Measurements from ENCODE around the gene ANGPTL2.

The ANGPTL2 gene

GRCh38 chr9:127136880-127137639 lies 14.6 kb upstream of the ANGPTL2 start:
- Histone ChIP-seq H3K27ac (ENCODE audit: poor library complexity, severe bottlenecking) (no peak overlapping the region), H3K4me1 (ENCODE audit: insufficient read depth, poor library complexity, severe bottlenecking) (peaks cover under 1% of the 10 kb centered on the region), H3K36me3 (ENCODE audit: low read depth) (no peaks in the 10 kb centered on the region), H3K9me3 (ENCODE audit: severe bottlenecking) (no peaks in the 10 kb centered on the region), H3K27me3 (ENCODE audit: insufficient read depth, poor library complexity, severe bottlenecking) (no peaks in the 10 kb centered on the region), H3K4me3 (ENCODE audit: severe bottlenecking) (no peak overlapping the region)
- TF ChIP-seq CTCF (IDR thresholded peaks at IDR 0.05; ENCODE audit: poor library complexity, severe bottlenecking) = no peak
- ATAC-seq (ENCODE audit: low read depth) (no peak), DNase-seq (ENCODE audit: low spot score) (no peak)

- no peaks in the 10 kb centered on the region for H3K36me3 ChIP-seq (ENCODE audit: low read depth)
- no peak overlapping the region for H3K4me3 ChIP-seq (ENCODE audit: severe bottlenecking)
- no peak for TF ChIP-seq CTCF (IDR thresholded peaks at IDR 0.05; ENCODE audit: poor library complexity, severe bottlenecking)
- ATAC-seq (ENCODE audit: low read depth) = no peak
- no peaks in the 10 kb centered on the region for H3K27me3 ChIP-seq (ENCODE audit: insufficient read depth, poor library complexity, severe bottlenecking)
- no peak for DNase-seq (ENCODE audit: low spot score)
- H3K9me3 ChIP-seq (ENCODE audit: severe bottlenecking) = no peaks in the 10 kb centered on the region
- no peak overlapping the region for H3K27ac ChIP-seq (ENCODE audit: poor library complexity, severe bottlenecking)
- H3K4me1 ChIP-seq (ENCODE audit: insufficient read depth, poor library complexity, severe bottlenecking) = peaks cover 8% of the 10 kb centered on the region
These were observed 13.8 kb upstream of the ANGPTL2 start for GRCh38 chr9:127136081-127136879.

- DNase-seq (ENCODE audit: low spot score) (no peak), ATAC-seq (ENCODE audit: low read depth) (no peak)
- Histone ChIP-seq H3K36me3 (ENCODE audit: low read depth) (no peaks in the 10 kb centered on the region), H3K27me3 (ENCODE audit: insufficient read depth, poor library complexity, severe bottlenecking) (no peaks in the 10 kb centered on the region), H3K4me3 (ENCODE audit: severe bottlenecking) (no peak overlapping the region), H3K9me3 (ENCODE audit: severe bottlenecking) (no peaks in the 10 kb centered on the region), H3K4me1 (ENCODE audit: insufficient read depth, poor library complexity, severe bottlenecking) (peaks cover 15% of the 10 kb centered on the region), H3K27ac (ENCODE audit: poor library complexity, severe bottlenecking) (no peak overlapping the region)
- no peak for TF ChIP-seq CTCF (IDR thresholded peaks at IDR 0.05; ENCODE audit: poor library complexity, severe bottlenecking)
These were observed 12.8 kb upstream of the ANGPTL2 start for GRCh38 chr9:127135056-127135745.

GRCh38 chr9:127133739-127134167 lies 11.3 kb upstream of the ANGPTL2 start:
- no peak overlapping the region for H3K4me3 ChIP-seq (ENCODE audit: severe bottlenecking)
- no peaks in the 10 kb centered on the region for H3K27me3 ChIP-seq (ENCODE audit: insufficient read depth, poor library complexity, severe bottlenecking)
- H3K4me1 ChIP-seq (ENCODE audit: insufficient read depth, poor library complexity, severe bottlenecking) = peaks cover 21% of the 10 kb centered on the region
- H3K27ac ChIP-seq (ENCODE audit: poor library complexity, severe bottlenecking) = no peak overlapping the region
- no peaks in the 10 kb centered on the region for H3K9me3 ChIP-seq (ENCODE audit: severe bottlenecking)
- DNase-seq (ENCODE audit: low spot score) (no peak), ATAC-seq (ENCODE audit: low read depth) (no peak)
- H3K36me3 ChIP-seq (ENCODE audit: low read depth) = no peaks in the 10 kb centered on the region
- no peak for TF ChIP-seq CTCF (IDR thresholded peaks at IDR 0.05; ENCODE audit: poor library complexity, severe bottlenecking)
